HG03571 (cell line): ENCODE results near the gene GARNL3.

Experiments
- ATAC-seq: cut with Tn5 transposase; IDR thresholded peaks from one replicate; pipeline ENCODE4 v1.9.1; 2021; ENCODE audit not compliant: unreplicated experiment

Gene GARNL3

GRCh38 chr9:127264462-127265219 is at the start of gene GARNL3:
TSS of gene GARNL3 (plus strand) at chr9:127264774. CDS start at chr9:127264878, 104 bp downstream.
- no peak for ATAC-seq

GRCh38 chr9:127215268-127216209 is 49.0 kb upstream of the GARNL3 start:
- ATAC-seq: no peak

GRCh38 chr9:127216210-127216887 is 48.2 kb upstream of the GARNL3 start:
- ATAC-seq: no peak

- ATAC-seq: no peak
These were observed 47.7 kb upstream of the GARNL3 start for GRCh38 chr9:127216888-127217217.

GRCh38 chr9:127218818-127219217 is 45.8 kb upstream of the GARNL3 start:
- no peak for ATAC-seq

GRCh38 chr9:127219520-127219919 is 45.1 kb upstream of the GARNL3 start:
- no peak for ATAC-seq

GRCh38 chr9:127221695-127222094 is 42.9 kb upstream of the GARNL3 start:
- no peak for ATAC-seq

GRCh38 chr9:127222388-127223095 is 42.0 kb upstream of the GARNL3 start:
- no peak for ATAC-seq

GRCh38 chr9:127223266-127223665 is 41.3 kb upstream of the GARNL3 start:
- no peak for ATAC-seq

GRCh38 chr9:127223810-127224177 is 40.8 kb upstream of the GARNL3 start:
- no peak for ATAC-seq

GRCh38 chr9:127224178-127224882 is 40.2 kb upstream of the GARNL3 start:
- ATAC-seq: peak; percentile 35

- peak; percentile 46 for ATAC-seq
These were observed 39.5 kb upstream of the GARNL3 start for GRCh38 chr9:127224883-127225739.

GRCh38 chr9:127225801-127226625 is 38.6 kb upstream of the GARNL3 start:
- no peak for ATAC-seq

GRCh38 chr9:127229691-127230417 is 34.7 kb upstream of the GARNL3 start:
- no peak for ATAC-seq

- no peak for ATAC-seq
These were observed 32.9 kb upstream of the GARNL3 start for GRCh38 chr9:127231666-127232065.

GRCh38 chr9:127232833-127233549 is 31.6 kb upstream of the GARNL3 start:
- no peak for ATAC-seq

- no peak for ATAC-seq
These were observed 31.0 kb upstream of the GARNL3 start for GRCh38 chr9:127233550-127233949.
